Type B pancreatic cell (in vitro differentiated cells): ENCODE measurements around the gene USP33. TPM values are rescaled to one million over a fixed set of nuclear protein-coding genes. Genes with fewer than 3 reads are reported as not detected.
"Not testable (repeated sequence)": the region's sequence is repeated elsewhere in the genome, so short reads cannot be mapped to it uniquely, and the experiment has no call there.

Experiments used
- DNase-seq: peaks from one replicate; pipeline ENCODE4 v3.0.0; 2021; ENCODE audit warnings: mixed read lengths; ENCODE audit not compliant: unreplicated experiment; ENCODE audit errors: extremely low spot score
- H3K27ac Mint-ChIP-seq: 2 replicates; pipeline ENCODE4 v1.8.0; 2021; ENCODE audit warnings: mild to moderate bottlenecking, mixed read lengths
- H3K27me3 Mint-ChIP-seq: 2 replicates; pipeline ENCODE4 v1.8.0; 2021; ENCODE audit warnings: mixed read lengths
- H3K36me3 Mint-ChIP-seq: 2 replicates; pipeline ENCODE4 v1.8.0; 2021; ENCODE audit warnings: mixed read lengths
- H3K4me1 Mint-ChIP-seq: one replicate; pipeline ENCODE4 v1.8.0; 2021; ENCODE audit warnings: mixed read lengths; ENCODE audit not compliant: unreplicated experiment
- H3K4me3 Mint-ChIP-seq: 2 replicates; pipeline ENCODE4 v1.8.0; 2021; ENCODE audit warnings: mild to moderate bottlenecking, mixed read lengths
- H3K9me3 Mint-ChIP-seq: 2 replicates; pipeline ENCODE4 v1.8.0; 2021; ENCODE audit warnings: mixed read lengths
- CTCF ChIP-seq: fragments of 200-600 bp; sonication (generic); conservative IDR thresholded peaks from 2 replicates; pipeline ENCODE4 v1.5.0; 2021; ENCODE audit warnings: antibody characterized with exemption, mild to moderate bottlenecking
- total RNA-seq: library from RNA; stranded (reverse); gene quantifications from 2 replicates; pipeline ENCODE4 v1.2.1, GENCODE V29; 2021; ENCODE audit warnings: low replicate concordance

Gene USP33
- total RNA-seq, 1 donor from 2014 or later: 66.3 TPM

DNA sequence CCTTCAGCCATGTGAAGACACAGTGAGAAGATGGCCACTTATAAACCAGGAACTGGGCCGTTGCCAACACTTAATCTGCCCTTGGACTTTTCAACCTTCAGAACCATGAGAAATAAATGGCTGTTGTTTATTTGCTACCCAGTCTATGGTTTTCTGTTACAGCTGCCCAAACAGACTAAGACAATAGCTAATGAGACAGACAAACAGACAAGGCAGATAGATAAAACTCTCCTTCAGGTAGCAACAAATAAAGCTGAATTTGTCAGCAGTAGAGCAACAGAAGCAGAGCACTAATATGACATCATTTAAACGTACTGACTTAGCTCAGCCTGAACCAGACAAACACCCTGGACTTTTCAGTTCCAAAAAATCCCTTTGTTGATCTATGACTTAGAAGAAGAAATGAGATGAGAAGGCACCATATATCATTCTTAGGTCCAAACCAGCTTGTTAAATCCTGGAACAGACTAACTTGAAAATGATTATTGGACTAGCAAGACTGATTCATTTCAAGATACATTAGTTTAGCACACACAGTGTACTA lies 104.1 kb downstream of the USP33 start:
- DNase-seq: no peak
- H3K9me3 Mint-ChIP-seq: peaks cover 4% of the 10 kb centered on the region
- H3K4me3 Mint-ChIP-seq: no peak overlapping the region
- peak overlapping the region; percentile 19 for H3K27ac Mint-ChIP-seq
- peaks cover 37% of the 10 kb centered on the region for H3K36me3 Mint-ChIP-seq
- no peaks in the 10 kb centered on the region for H3K4me1 Mint-ChIP-seq
- TF ChIP-seq CTCF: no peak
- no peaks in the 10 kb centered on the region for H3K27me3 Mint-ChIP-seq

- H3K36me3 Mint-ChIP-seq: peaks cover 48% of the 10 kb centered on the region
- no peak overlapping the region for H3K27ac Mint-ChIP-seq
- H3K9me3 Mint-ChIP-seq: peaks cover 14% of the 10 kb centered on the region
- H3K4me1 Mint-ChIP-seq: no peaks in the 10 kb centered on the region
- H3K27me3 Mint-ChIP-seq: no peaks in the 10 kb centered on the region
- no peak overlapping the region for H3K4me3 Mint-ChIP-seq
- TF ChIP-seq CTCF: no peak
- no peak for DNase-seq
These were observed 106.6 kb downstream of the USP33 start for GRCh38 chr1:77652970-77653516.

GRCh38 chr1:77652268-77652667 lies 107.4 kb downstream of the USP33 start:
- Mint-ChIP-seq H3K4me1 (no peaks in the 10 kb centered on the region), H3K9me3 (peaks cover 14% of the 10 kb centered on the region), H3K27me3 (no peaks in the 10 kb centered on the region), H3K36me3 (peaks cover 48% of the 10 kb centered on the region), H3K27ac (no peak overlapping the region), H3K4me3 (no peak overlapping the region)
- no peak for TF ChIP-seq CTCF
- no peak for DNase-seq

- H3K36me3 Mint-ChIP-seq: peaks cover 59% of the 10 kb centered on the region
- no peak for DNase-seq
These were observed 110.5 kb downstream of the USP33 start for GRCh38 chr1:77649127-77649526.

GRCh38 chr1:77646224-77646623 lies 113.4 kb downstream of the USP33 start:
- not testable (repeated sequence) for H3K4me1 Mint-ChIP-seq, H3K27ac Mint-ChIP-seq, H3K27me3 Mint-ChIP-seq, H3K4me3 Mint-ChIP-seq, DNase-seq
- Mint-ChIP-seq H3K9me3 (peaks cover 14% of the 10 kb centered on the region), H3K36me3 (peaks cover 49% of the 10 kb centered on the region)

More at GRCh38 chr1:77649127-77649526, 110.5 kb downstream of the USP33 start:
- no peak overlapping the region for H3K27ac Mint-ChIP-seq
- H3K9me3 Mint-ChIP-seq: peaks cover 14% of the 10 kb centered on the region
- H3K4me3 Mint-ChIP-seq: no peak overlapping the region
- TF ChIP-seq CTCF: no peak
- H3K4me1 Mint-ChIP-seq: no peaks in the 10 kb centered on the region
- no peaks in the 10 kb centered on the region for H3K27me3 Mint-ChIP-seq

Other genes with a start within 250 kb of the USP33 start
- 49.1 and 51.3 TPM in 2 replicates for gene ZZZ3, start 77.2 kb downstream of the USP33 start, total RNA-seq
- 14.5 and 15.0 TPM in 2 replicates for gene MIGA1, start 19.8 kb upstream of the USP33 start, total RNA-seq
- gene NEXN, start 128.8 kb upstream of the USP33 start, total RNA-seq: 0.38 and 2.8 TPM in 2 replicates
- 123 and 220 TPM in 2 replicates for gene FUBP1, start 219.2 kb upstream of the USP33 start, total RNA-seq
- 20.9 and 27.7 TPM in 2 replicates for gene DNAJB4, start 245.1 kb upstream of the USP33 start, total RNA-seq